ES-I3 (cell line): ENCODE measurements around the gene TRPV5.

ENCODE experiments used
- H3K36me3 ChIP-seq: 2 replicates; pipeline ENCODE4 v1.6.1; 2013; ENCODE audit warnings: mild to moderate bottlenecking, low read length, control low read depth, moderate library complexity; ENCODE audit not compliant: insufficient read depth
- H3K4me1 ChIP-seq: 2 replicates; pipeline ENCODE4 v1.6.1; 2013; ENCODE audit warnings: mild to moderate bottlenecking, control low read depth, low read length; ENCODE audit not compliant: insufficient read depth
- H3K9ac ChIP-seq: 2 replicates; pipeline ENCODE4 v1.6.1; 2013; ENCODE audit warnings: low read depth, mild to moderate bottlenecking, low read length, moderate library complexity
- H3K9me3 ChIP-seq: 2 replicates; pipeline ENCODE4 v1.6.1; 2013; ENCODE audit warnings: mild to moderate bottlenecking, low read length, moderate library complexity; ENCODE audit not compliant: control insufficient read depth, insufficient read depth

The TRPV5 gene

GRCh38 chr7:142932386-142933091 lies 1.0 kb downstream of the TRPV5 start:
- H3K36me3 ChIP-seq = no peaks in the 10 kb centered on the region
- H3K9ac ChIP-seq = no peak overlapping the region
- no peaks in the 10 kb centered on the region for H3K4me1 ChIP-seq
- H3K9me3 ChIP-seq = no peaks in the 10 kb centered on the region

DNA sequence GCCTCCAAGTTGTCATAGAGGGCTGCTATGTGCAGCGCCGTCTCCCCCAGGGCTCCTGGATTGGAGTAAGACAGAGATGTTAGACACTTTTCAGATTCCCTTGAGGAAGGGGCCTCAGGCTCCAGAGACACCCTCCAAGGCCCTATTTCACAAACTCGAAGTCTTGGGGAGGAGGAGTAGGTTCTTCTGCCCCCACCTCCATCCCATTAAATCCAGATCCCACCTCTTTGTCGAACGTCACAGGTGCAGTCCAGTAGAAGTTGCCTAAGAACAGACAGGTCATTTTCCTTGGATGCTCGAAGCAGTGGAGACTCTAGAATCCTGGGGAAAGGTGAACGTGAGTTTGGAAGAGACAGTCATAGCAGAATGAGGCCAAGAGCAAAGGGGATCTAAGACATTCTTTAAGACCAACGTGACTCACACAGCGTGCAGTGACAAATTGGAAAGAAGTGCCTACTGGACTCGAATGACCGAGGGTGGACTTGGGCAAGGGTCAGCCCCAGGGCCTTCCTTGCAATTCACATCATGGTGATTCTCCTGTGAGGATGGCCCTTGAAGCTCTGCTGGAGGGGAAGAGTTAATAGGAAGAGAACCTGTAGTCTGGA lies 3.3 kb downstream of the TRPV5 start:
- Histone ChIP-seq H3K4me1 (no peaks in the 10 kb centered on the region), H3K9ac (no peak overlapping the region), H3K36me3 (no peaks in the 10 kb centered on the region), H3K9me3 (no peaks in the 10 kb centered on the region)

- no peaks in the 10 kb centered on the region for H3K4me1 ChIP-seq
- no peaks in the 10 kb centered on the region for H3K36me3 ChIP-seq
- no peaks in the 10 kb centered on the region for H3K9me3 ChIP-seq
- no peak overlapping the region for H3K9ac ChIP-seq
These were observed 5.6 kb downstream of the TRPV5 start for GRCh38 chr7:142927949-142928348.

- H3K9me3 ChIP-seq = no peaks in the 10 kb centered on the region
- no peaks in the 10 kb centered on the region for H3K4me1 ChIP-seq
- no peak overlapping the region for H3K9ac ChIP-seq
- H3K36me3 ChIP-seq = no peaks in the 10 kb centered on the region
These were observed 6.3 kb downstream of the TRPV5 start for GRCh38 chr7:142927085-142927745.

GRCh38 chr7:142925413-142925812 lies 8.1 kb downstream of the TRPV5 start:
- H3K9ac ChIP-seq = no peak overlapping the region
- H3K9me3 ChIP-seq = no peaks in the 10 kb centered on the region
- no peaks in the 10 kb centered on the region for H3K4me1 ChIP-seq
- H3K36me3 ChIP-seq = no peaks in the 10 kb centered on the region

DNA sequence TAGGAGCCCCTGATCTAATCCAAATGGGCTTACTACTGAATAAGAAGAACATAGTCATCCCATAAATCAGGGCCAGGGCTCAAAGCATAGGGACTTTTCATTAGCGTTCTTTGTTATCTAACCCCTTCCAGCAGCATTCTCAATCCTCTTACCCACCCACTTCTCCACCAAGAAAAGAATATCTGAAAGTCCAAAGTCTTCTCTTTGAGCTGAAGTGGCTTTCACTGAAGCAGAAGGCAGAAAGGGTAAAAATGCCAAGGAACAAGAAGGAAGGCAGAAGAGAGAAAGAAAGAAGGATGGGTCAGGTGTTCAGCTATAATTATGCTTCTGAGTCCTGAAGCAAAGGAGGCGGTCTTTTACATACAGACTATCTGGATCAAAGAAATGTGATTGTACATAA lies 10.2 kb downstream of the TRPV5 start:
- H3K4me1 ChIP-seq = no peaks in the 10 kb centered on the region
- no peaks in the 10 kb centered on the region for H3K9me3 ChIP-seq
- H3K36me3 ChIP-seq = no peaks in the 10 kb centered on the region
- no peak overlapping the region for H3K9ac ChIP-seq

- no peaks in the 10 kb centered on the region for H3K9me3 ChIP-seq
- no peak overlapping the region for H3K9ac ChIP-seq
- no peaks in the 10 kb centered on the region for H3K4me1 ChIP-seq
- H3K36me3 ChIP-seq = no peaks in the 10 kb centered on the region
These were observed 13.9 kb downstream of the TRPV5 start for GRCh38 chr7:142919656-142920055.

DNA sequence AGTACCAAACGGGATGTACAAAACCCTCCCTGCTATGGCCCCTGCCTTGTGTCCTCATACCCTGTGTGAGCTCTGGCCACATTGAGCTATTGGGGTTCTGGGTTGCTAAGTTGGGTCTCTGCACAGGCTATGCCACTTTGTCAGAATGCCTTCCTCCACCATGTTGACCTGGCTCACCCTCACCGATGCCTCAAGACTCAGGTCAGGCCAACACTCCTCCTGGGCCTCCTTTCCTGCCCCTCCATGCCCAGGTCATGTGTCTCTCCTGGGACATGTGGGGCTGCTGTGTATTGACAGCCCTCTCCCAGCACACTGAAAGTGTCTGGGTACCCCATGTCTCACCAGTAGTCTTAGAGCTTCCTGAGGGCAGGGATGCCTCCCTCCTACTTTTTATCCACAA lies 14.6 kb downstream of the TRPV5 start:
- H3K36me3 ChIP-seq = no peaks in the 10 kb centered on the region
- no peaks in the 10 kb centered on the region for H3K4me1 ChIP-seq
- H3K9ac ChIP-seq = no peak overlapping the region
- no peaks in the 10 kb centered on the region for H3K9me3 ChIP-seq

- H3K9ac ChIP-seq = no peak overlapping the region
- no peaks in the 10 kb centered on the region for H3K9me3 ChIP-seq
- H3K4me1 ChIP-seq = no peaks in the 10 kb centered on the region
- H3K36me3 ChIP-seq = no peaks in the 10 kb centered on the region
These were observed 16.1 kb downstream of the TRPV5 start for GRCh38 chr7:142917447-142917846.

GRCh38 chr7:142916508-142916907 lies 17.0 kb downstream of the TRPV5 start:
- no peaks in the 10 kb centered on the region for H3K9me3 ChIP-seq
- no peaks in the 10 kb centered on the region for H3K36me3 ChIP-seq
- H3K4me1 ChIP-seq = no peaks in the 10 kb centered on the region
- no peak overlapping the region for H3K9ac ChIP-seq

GRCh38 chr7:142915315-142915714 lies 18.2 kb downstream of the TRPV5 start:
- Histone ChIP-seq H3K4me1 (no peaks in the 10 kb centered on the region), H3K36me3 (no peaks in the 10 kb centered on the region), H3K9me3 (no peaks in the 10 kb centered on the region), H3K9ac (no peak overlapping the region)

GRCh38 chr7:142914121-142914520 lies 19.4 kb downstream of the TRPV5 start:
- Histone ChIP-seq H3K36me3 (no peaks in the 10 kb centered on the region), H3K9me3 (no peaks in the 10 kb centered on the region), H3K4me1 (no peaks in the 10 kb centered on the region), H3K9ac (no peak overlapping the region)

GRCh38 chr7:142913566-142913965 lies 20.0 kb downstream of the TRPV5 start:
- Histone ChIP-seq H3K36me3 (no peaks in the 10 kb centered on the region), H3K9me3 (no peaks in the 10 kb centered on the region), H3K4me1 (no peaks in the 10 kb centered on the region), H3K9ac (no peak overlapping the region)

- H3K9ac ChIP-seq = no peak overlapping the region
- no peaks in the 10 kb centered on the region for H3K9me3 ChIP-seq
- H3K36me3 ChIP-seq = no peaks in the 10 kb centered on the region
- H3K4me1 ChIP-seq = no peaks in the 10 kb centered on the region
These were observed 20.5 kb downstream of the TRPV5 start for GRCh38 chr7:142913051-142913450.

GRCh38 chr7:142910481-142910880 lies 23.1 kb downstream of the TRPV5 start:
- Histone ChIP-seq H3K36me3 (no peaks in the 10 kb centered on the region), H3K4me1 (no peaks in the 10 kb centered on the region), H3K9ac (no peak overlapping the region), H3K9me3 (0 out of 2 replicates have a peak, but pooled peaks cover 2% of the 10 kb centered on the region)
